HEK293T (cell line): ENCODE measurements around the gene TSTD2.

ENCODE experiments used
- BHLHE40 ChIP-seq: fragments of 450-650 bp; IDR thresholded peaks from 2 replicates; pipeline ENCODE4 v1.6.1; 2016; ENCODE audit warnings: mild to moderate bottlenecking, moderate library complexity, borderline replicate concordance
- ELF4 ChIP-seq: fragments of 450-650 bp; IDR thresholded peaks from 2 replicates; pipeline ENCODE4 v1.6.1; 2017; ENCODE audit warnings: antibody characterized with exemption
- FOXM1 ChIP-seq: fragments of 450-650 bp; IDR thresholded peaks from 2 replicates; pipeline ENCODE4 v1.6.1; 2017; ENCODE audit warnings: mild to moderate bottlenecking, borderline replicate concordance
- L3MBTL2 ChIP-seq: fragments of 450-650 bp; conservative IDR thresholded peaks from 2 replicates; pipeline ENCODE4 v1.6.1; 2016; ENCODE audit warnings: mild to moderate bottlenecking
- LEF1 ChIP-seq: fragments of 450-650 bp; IDR thresholded peaks from 2 replicates; pipeline ENCODE4 v1.6.1; 2017; ENCODE audit warnings: mild to moderate bottlenecking, borderline replicate concordance
- NFRKB ChIP-seq: fragments of 450-650 bp; IDR thresholded peaks from 2 replicates; pipeline ENCODE4 v1.6.1; 2016; ENCODE audit warnings: mild to moderate bottlenecking, moderate library complexity
- SUZ12 ChIP-seq: fragments of 450-650 bp; IDR thresholded peaks from 2 replicates; pipeline ENCODE4 v1.6.1; 2016; ENCODE audit warnings: mild to moderate bottlenecking

DNA sequence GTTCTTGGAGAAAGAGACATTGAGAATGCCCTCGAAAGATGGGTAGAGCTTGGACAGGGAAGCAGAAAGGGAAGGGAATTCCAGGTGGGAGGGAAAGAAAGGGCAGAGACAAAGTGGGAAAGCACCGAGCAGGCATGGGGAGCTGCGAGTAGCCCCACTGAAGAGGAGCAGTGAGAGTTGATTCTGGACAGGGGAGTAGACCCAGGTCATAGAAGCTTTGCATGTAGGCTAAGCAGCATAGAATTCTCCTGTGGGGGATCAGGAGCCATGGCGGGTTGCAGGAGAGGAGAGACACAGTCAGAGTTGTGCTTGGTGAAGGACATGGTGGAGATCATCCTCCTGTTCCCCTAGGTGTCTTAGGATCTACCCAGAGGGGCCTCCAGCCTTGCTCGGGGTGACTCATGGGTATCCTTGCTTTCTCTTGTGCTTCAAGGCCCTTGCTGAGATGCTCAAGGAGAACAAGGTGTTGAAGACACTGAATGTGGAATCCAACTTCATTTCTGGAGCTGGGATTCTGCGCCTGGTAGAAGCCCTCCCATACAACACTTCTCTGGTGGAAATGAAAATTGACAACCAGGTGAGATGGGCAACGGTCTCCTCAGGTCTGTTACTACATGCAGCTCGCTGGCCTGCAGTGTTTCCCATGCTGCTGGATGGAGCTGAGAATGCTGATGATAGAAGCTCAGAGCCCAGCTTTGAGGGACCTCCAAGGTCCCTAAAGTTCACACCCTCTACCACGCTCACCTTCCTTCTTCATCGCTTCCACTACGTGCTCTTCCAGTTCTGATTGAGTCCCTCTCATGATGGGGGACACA lies 64.5 kb downstream of the TSTD2 start:
- TF ChIP-seq FOXM1 = no peak
- TF ChIP-seq L3MBTL2 = no peak
- TF ChIP-seq BHLHE40 = no peak
- no peak for TF ChIP-seq LEF1
- TF ChIP-seq SUZ12 = no peak
- TF ChIP-seq NFRKB = no peak
- TF ChIP-seq ELF4 = no peak
